ENCODE data around the gene RPTOR.

DNA sequence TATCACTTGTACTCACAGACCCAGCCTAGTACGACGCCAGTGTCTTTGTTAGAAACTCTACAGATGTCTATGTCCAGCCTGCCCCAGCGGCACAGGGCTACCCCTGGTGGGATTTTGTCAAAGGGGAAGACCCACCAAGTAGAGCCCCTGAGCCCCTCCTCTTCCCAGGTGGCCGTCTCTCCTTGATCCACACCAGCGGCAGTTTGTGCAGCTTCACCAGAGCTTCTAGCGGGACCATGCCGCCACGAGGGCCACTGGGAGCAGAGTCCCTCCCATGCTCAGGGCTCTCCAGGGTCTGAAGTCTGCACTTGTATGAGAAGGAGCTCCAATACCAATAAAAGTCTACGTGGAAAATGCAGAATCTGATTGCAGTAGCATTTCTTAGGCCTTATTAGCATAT, 157.1 kb downstream of the RPTOR start:
- TF ChIP-seq GATA2 (IDR thresholded peaks at IDR 0.05; ENCODE audit: low read depth, low read length) (no peak), GATA3 (IDR thresholded peaks at IDR 0.05; ENCODE audit: low read depth, low read length) (no peak)
